Type B pancreatic cell (in vitro differentiated cells): ENCODE results near the gene FASTK. TPM values are rescaled to one million over a fixed set of nuclear protein-coding genes. Genes with fewer than 3 reads are reported as not detected.
"Not testable (repeated sequence)": the region's sequence is repeated elsewhere in the genome, so short reads cannot be mapped to it uniquely, and the experiment has no call there.

ENCODE experiments used
- DNase-seq: peaks from one replicate; pipeline ENCODE4 v3.0.0; 2021; ENCODE audit warnings: mixed read lengths; ENCODE audit not compliant: unreplicated experiment; ENCODE audit errors: extremely low spot score
- H3K27ac Mint-ChIP-seq: 2 replicates; pipeline ENCODE4 v1.8.0; 2021; ENCODE audit warnings: mild to moderate bottlenecking, mixed read lengths
- H3K27me3 Mint-ChIP-seq: 2 replicates; pipeline ENCODE4 v1.8.0; 2021; ENCODE audit warnings: mixed read lengths
- H3K36me3 Mint-ChIP-seq: 2 replicates; pipeline ENCODE4 v1.8.0; 2021; ENCODE audit warnings: mixed read lengths
- H3K4me1 Mint-ChIP-seq: one replicate; pipeline ENCODE4 v1.8.0; 2021; ENCODE audit warnings: mixed read lengths; ENCODE audit not compliant: unreplicated experiment
- H3K4me3 Mint-ChIP-seq: 2 replicates; pipeline ENCODE4 v1.8.0; 2021; ENCODE audit warnings: mild to moderate bottlenecking, mixed read lengths
- H3K9me3 Mint-ChIP-seq: 2 replicates; pipeline ENCODE4 v1.8.0; 2021; ENCODE audit warnings: mixed read lengths
- CTCF ChIP-seq: fragments of 200-600 bp; sonication (generic); conservative IDR thresholded peaks from 2 replicates; pipeline ENCODE4 v1.5.0; 2021; ENCODE audit warnings: antibody characterized with exemption, mild to moderate bottlenecking
- total RNA-seq: library from RNA; stranded (reverse); gene quantifications from 2 replicates; pipeline ENCODE4 v1.2.1, GENCODE V29; 2021; ENCODE audit warnings: low replicate concordance

Gene FASTK
- total RNA-seq, 1 donor from 2014 or later, result 100 TPM

- H3K36me3 Mint-ChIP-seq, result no peaks in the 10 kb centered on the region
- no peak overlapping the region for H3K27ac Mint-ChIP-seq
- peaks cover 9% of the 10 kb centered on the region for H3K27me3 Mint-ChIP-seq
- H3K4me3 Mint-ChIP-seq, result no peak overlapping the region
- DNase-seq, result no peak
- H3K9me3 Mint-ChIP-seq, result no peaks in the 10 kb centered on the region
- no peak for TF ChIP-seq CTCF
- H3K4me1 Mint-ChIP-seq, result peaks cover 5% of the 10 kb centered on the region
Observed at GRCh38 chr7:151045262-151045661, 35.3 kb downstream of the FASTK start.

- H3K9me3 Mint-ChIP-seq, result no peaks in the 10 kb centered on the region
- no peak for TF ChIP-seq CTCF
- no peaks in the 10 kb centered on the region for H3K36me3 Mint-ChIP-seq
- H3K4me3 Mint-ChIP-seq, result no peak overlapping the region
- H3K4me1 Mint-ChIP-seq, result peaks cover 16% of the 10 kb centered on the region
- no peak for DNase-seq
- H3K27me3 Mint-ChIP-seq, result peaks cover 3% of the 10 kb centered on the region
- no peak overlapping the region for H3K27ac Mint-ChIP-seq
Observed at GRCh38 chr7:151043959-151044358, 36.6 kb downstream of the FASTK start.

GRCh38 chr7:151043449-151043848 is 37.2 kb downstream of the FASTK start:
- H3K27ac Mint-ChIP-seq, H3K27me3 Mint-ChIP-seq, H3K9me3 Mint-ChIP-seq, H3K4me3 Mint-ChIP-seq, H3K36me3 Mint-ChIP-seq, DNase-seq: not testable (repeated sequence)
- H3K4me1 Mint-ChIP-seq, result peaks cover 20% of the 10 kb centered on the region

GRCh38 chr7:151040616-151041375 is 39.8 kb downstream of the FASTK start:
- no peak overlapping the region for H3K27ac Mint-ChIP-seq
- H3K4me1 Mint-ChIP-seq, result peaks cover 15% of the 10 kb centered on the region
- H3K4me3 Mint-ChIP-seq, result no peak overlapping the region
- H3K36me3 Mint-ChIP-seq, result no peaks in the 10 kb centered on the region
- no peak for TF ChIP-seq CTCF
- H3K9me3 Mint-ChIP-seq, result no peaks in the 10 kb centered on the region
- DNase-seq, result no peak
- H3K27me3 Mint-ChIP-seq, result no peaks in the 10 kb centered on the region

- DNase-seq, result no peak
- H3K27me3 Mint-ChIP-seq, result no peaks in the 10 kb centered on the region
- H3K36me3 Mint-ChIP-seq, result no peaks in the 10 kb centered on the region
- H3K4me3 Mint-ChIP-seq, result no peak overlapping the region
- no peaks in the 10 kb centered on the region for H3K9me3 Mint-ChIP-seq
- H3K4me1 Mint-ChIP-seq, result peaks cover 15% of the 10 kb centered on the region
- TF ChIP-seq CTCF, result no peak
- no peak overlapping the region for H3K27ac Mint-ChIP-seq
Observed at GRCh38 chr7:151039850-151040548, 40.6 kb downstream of the FASTK start.
